K562 (cell line): ENCODE measurements around the gene FTL. TPM values are rescaled to one million over a fixed set of nuclear protein-coding genes. Genes with fewer than 3 reads are reported as not detected.

ENCODE experiments used
- ATAC-seq: fragments of 200-7000 bp; cut with Tn5 transposase; 3 replicates; pipeline ENCODE4 v1.9.1; 2020; ENCODE audit warnings: moderate library complexity
- BruUV-seq: library from RNA; stranded (reverse); fragments of 400-500 nt; replicated peaks from 2 replicates; lab custom pipeline; 2021; lab: Mats Ljungman, UMichigan
- CTCF ChIA-PET: fragments of 300-600 bp; formaldehyde crosslinking; extraction: SDS; loops from one replicate; lab custom pipeline; 2021; ENCODE audit warnings: low intra/inter-chr PET ratio; lab: Yijun Ruan, JAX
- POLR2A ChIA-PET: fragments of 300-600, 350-650 bp; sonication (Branson Sonifier 250); formaldehyde crosslinking; extraction: SDS; loops from one replicate; lab custom pipeline; 2021; ENCODE audit warnings: antibody characterized with exemption, inconsistent platforms; lab: Yijun Ruan, JAX
- DNase-seq, 4 experiments: peaks; one replicate each; pipeline versions ENCODE4 v3.0.0 to v3.0.0-alpha.2; 2011 to 2018; ENCODE audit warnings: low spot score in 3 of 4, mixed read lengths in 3 of 4; ENCODE audit errors: extremely low read depth in 1 of 4
- FAIRE-seq: peaks from 2 replicates; lab custom pipeline; 2011; peaks lifted over from hg19 to GRCh38; lab: Jason Lieb, UNC
- H2AFZ ChIP-seq: 2 replicates; pipeline ENCODE4 v1.6.0; 2011; ENCODE audit warnings: low read depth, low read length, control low read depth, inconsistent platforms
- H3K27ac ChIP-seq: fragments of 200-600 bp; 3 replicates; pipeline ENCODE4 v1.8.0; 2011; ENCODE audit warnings: low read depth, mild to moderate bottlenecking, control low read depth, inconsistent platforms, low read length, moderate library complexity, mixed read lengths; ENCODE audit errors: extremely low read depth
- H3K27me3 ChIP-seq, 2 experiments: fragments of 300-600 bp in 1 of 2; 2 replicates in 1 of 2; 3 replicates in 1 of 2; pipeline versions ENCODE4 v1.6.0 to v1.8.0; 2011; ENCODE audit warnings: inconsistent platforms in 2 of 2, low read length in 2 of 2, mild to moderate bottlenecking in 1 of 2, mixed read lengths in 1 of 2, moderate library complexity in 1 of 2; ENCODE audit not compliant: control insufficient read depth in 2 of 2, insufficient read depth in 2 of 2
- H3K36me3 ChIP-seq: fragments of 300-600 bp; 3 replicates; pipeline ENCODE4 v1.8.0; 2011; ENCODE audit warnings: mild to moderate bottlenecking, low read length, inconsistent platforms; ENCODE audit not compliant: control insufficient read depth, insufficient read depth
- H3K4me1 ChIP-seq, 2 experiments: fragments of 200-600 bp in 1 of 2; replicated peaks in 1 of 2; 2 replicates in 1 of 2; 3 replicates in 1 of 2; pipeline versions ENCODE4 v1.5.1 to v1.8.0; 2011; ENCODE audit warnings: inconsistent platforms in 2 of 2, low read length in 2 of 2, mild to moderate bottlenecking in 1 of 2, mixed read lengths in 1 of 2, moderate library complexity in 1 of 2; ENCODE audit not compliant: control insufficient read depth in 2 of 2, insufficient read depth in 2 of 2
- H3K4me2 ChIP-seq: 2 replicates; pipeline ENCODE4 v1.6.1; 2011; ENCODE audit warnings: low read length, control low read depth, inconsistent platforms, mixed read lengths; ENCODE audit not compliant: insufficient read depth
- H3K4me3 ChIP-seq: fragments of 200-600 bp; sonication (generic), shearing (Covaris generic); 2 replicates; pipeline ENCODE4 v1.5.1; 2016; ENCODE audit warnings: control low read depth, inconsistent platforms
- H3K79me2 ChIP-seq: fragments of 200-600 bp; 3 replicates; pipeline ENCODE4 v1.8.0; 2011; ENCODE audit warnings: low read length, inconsistent platforms; ENCODE audit not compliant: control insufficient read depth, insufficient read depth
- H3K9ac ChIP-seq, 2 experiments: 2 replicates each; pipeline versions ENCODE4 v1.6.0 to v1.6.1; 2011; ENCODE audit warnings: low read depth in 2 of 2, low read length in 2 of 2, control low read depth in 1 of 2, inconsistent platforms in 1 of 2, mild to moderate bottlenecking in 1 of 2, mixed read lengths in 1 of 2; ENCODE audit not compliant: insufficient read depth in 1 of 2
- H3K9me1 ChIP-seq: one replicate; pipeline ENCODE4 v1.6.0; 2011; ENCODE audit warnings: inconsistent platforms, mild to moderate bottlenecking, low read length, moderate library complexity; ENCODE audit not compliant: control insufficient read depth, insufficient read depth
- H3K9me3 ChIP-seq: replicated peaks from 2 replicates; pipeline ENCODE4 v1.5.1; 2011; ENCODE audit warnings: low read depth, low read length, inconsistent platforms; ENCODE audit not compliant: control insufficient read depth, insufficient read depth
- H4K20me1 ChIP-seq: replicated peaks from 2 replicates; pipeline ENCODE4 v1.6.1; 2011; ENCODE audit warnings: low read length, inconsistent platforms, mixed read lengths; ENCODE audit not compliant: control insufficient read depth, insufficient read depth
- BCL6 ChIP-seq: fragments of 250-450 bp; sonication (Bioruptor Pico); IDR thresholded peaks from 2 replicates; pipeline ENCODE4 v1.4.0; 2020
- BMI1 ChIP-seq: fragments of 150-350 bp; IDR thresholded peaks from 2 replicates; pipeline ENCODE4 v1.6.1; 2014; ENCODE audit warnings: low read length
- CHCHD3 ChIP-seq: fragments of 250-450 bp; sonication (Bioruptor Pico); IDR thresholded peaks from 2 replicates; pipeline ENCODE4 v2.1.2; 2022; ENCODE audit warnings: mild to moderate bottlenecking
- FOXA3 ChIP-seq, 2 experiments: fragments of 450-650 bp in 1 of 2; sonication (generic) in 1 of 2; formaldehyde crosslinking; IDR thresholded peaks in 1 of 2; conservative IDR thresholded peaks in 1 of 2; 2 replicates each; pipeline versions ENCODE4 v1.4.0 to v1.8.0; 2020 to 2022; ENCODE audit warnings: mild to moderate bottlenecking in 2 of 2, missing genetic modification reagents in 1 of 2
- KDM2B ChIP-seq: fragments of 250-450 bp; sonication (Bioruptor Pico); IDR thresholded peaks from 2 replicates; pipeline ENCODE4 v1.8.0; 2021; ENCODE audit warnings: mild to moderate bottlenecking, moderate library complexity
- KLF6 ChIP-seq: fragments of 250-450 bp; sonication (Bioruptor Pico); IDR thresholded peaks from 2 replicates; pipeline ENCODE4 v1.4.0; 2020; ENCODE audit warnings: mild to moderate bottlenecking, moderate library complexity, borderline replicate concordance
- MNT ChIP-seq, 2 experiments: fragments of 450-650 bp; conservative IDR thresholded peaks; 2 replicates each; pipeline ENCODE4 v1.6.1; 2017; ENCODE audit warnings: mild to moderate bottlenecking in 2 of 2, moderate library complexity in 2 of 2
- MYNN ChIP-seq, 2 experiments: sonication (generic); formaldehyde crosslinking in 1 of 2; IDR thresholded peaks; 2 replicates each; pipeline versions ENCODE4 v1.5.0 to v1.6.1; 2016 to 2020; ENCODE audit warnings: antibody characterized with exemption in 1 of 2, missing genetic modification reagents in 1 of 2
- POLR2AphosphoS2 ChIP-seq: IDR thresholded peaks from 2 replicates; pipeline ENCODE4 v1.6.1; 2012; ENCODE audit warnings: low read length, improper control_type of control experiment
- POLR2B ChIP-seq: fragments of 450-650 bp; IDR thresholded peaks from 2 replicates; pipeline ENCODE4 v1.6.1; 2018; ENCODE audit warnings: low read depth; ENCODE audit not compliant: partially characterized antibody
- POLR2G ChIP-seq: fragments of 200-400 bp; formaldehyde crosslinking; IDR thresholded peaks from 2 replicates; pipeline ENCODE4 v1.6.1; 2017; ENCODE audit warnings: low read depth, mild to moderate bottlenecking, antibody characterized with exemption, low read length, moderate library complexity
- PRPF4 ChIP-seq: fragments of 200-400 bp; formaldehyde crosslinking; IDR thresholded peaks from one replicate; pipeline ENCODE4 v1.6.1; 2017; ENCODE audit warnings: low read length, low read depth, mild to moderate bottlenecking; ENCODE audit not compliant: insufficient read depth, poor library complexity, severe bottlenecking
- RAD21 ChIP-seq, 2 experiments: fragments of 250-450 bp in 1 of 2; fragments of 450-650 bp in 1 of 2; sonication (Bioruptor Pico) in 1 of 2; formaldehyde crosslinking in 1 of 2; IDR thresholded peaks in 1 of 2; conservative IDR thresholded peaks in 1 of 2; 2 replicates each; pipeline versions ENCODE4 v1.4.0 to v1.8.0; 2020 to 2022; ENCODE audit warnings: mild to moderate bottlenecking in 2 of 2, moderate library complexity in 1 of 2
- RBFOX2 ChIP-seq: fragments of 200-400 bp; formaldehyde crosslinking; IDR thresholded peaks from 2 replicates; pipeline ENCODE4 v1.6.1; 2017; ENCODE audit warnings: low read depth, mild to moderate bottlenecking, low read length, moderate library complexity
- RBM22 ChIP-seq: fragments of 200-400 bp; formaldehyde crosslinking; IDR thresholded peaks from 2 replicates; pipeline ENCODE4 v1.6.1; 2018; ENCODE audit warnings: low read length, low read depth; ENCODE audit not compliant: poor library complexity, severe bottlenecking
- SUPT5H ChIP-seq: fragments of 450-650 bp; IDR thresholded peaks from 2 replicates; pipeline ENCODE4 v1.6.1; 2016
- YBX1 ChIP-seq: fragments of 450-650 bp; IDR thresholded peaks from 2 replicates; pipeline ENCODE4 v1.7.1; 2016; ENCODE audit warnings: mild to moderate bottlenecking
- ZBTB7A ChIP-seq: IDR thresholded peaks from 2 replicates; pipeline ENCODE4 v1.6.1; 2011; ENCODE audit warnings: low read depth, mild to moderate bottlenecking, low read length, moderate library complexity, borderline replicate concordance; ENCODE audit not compliant: control insufficient read depth
- ZNF184 ChIP-seq: sonication (generic); formaldehyde crosslinking; IDR thresholded peaks from 2 replicates; pipeline ENCODE4 v1.5.0; 2020; ENCODE audit warnings: missing genetic modification reagents
- ZNF561 ChIP-seq: fragments of 450-650 bp; formaldehyde crosslinking; conservative IDR thresholded peaks from 2 replicates; pipeline ENCODE4 v1.4.0; 2020; ENCODE audit warnings: mild to moderate bottlenecking, moderate library complexity
- WGBS: fragments of 100-300 bp; shearing (Covaris generic); methylation state at CpG from one replicate; pipeline ENCODE4 v1.1.6; 2016; ENCODE audit warnings: low coverage, mixed read lengths; ENCODE audit not compliant: insufficient coverage; ENCODE audit errors: missing lambda C conversion rate; 5-methylcytosine and 5-hydroxymethylcytosine counted together
- in situ Hi-C: fragments of 300-500 bp; cut with MboI; formaldehyde crosslinking; loops from 4 replicates; pipeline ENCODE4 v1.15.0; 2018; ENCODE audit warnings: inconsistent platforms, mixed read lengths
- intact Hi-C: fragments of 100-400 bp; cut with micrococcal nuclease; formaldehyde crosslinking; loops from 2 replicates; pipeline ENCODE4 v1.14.2; 2022
- polyA plus RNA-seq, 8 experiments: library from polyadenylated mRNA; depleted of rRNA in 4 of 8; stranded (reverse) in 5 of 8; unstranded in 3 of 8; fragments of >200 nt; fragmentation: Nextera tagmentation in 2 of 8; fragmentation: Illumina TruSeq in 1 of 8; extraction: Ambion mirVana in 2 of 8; extraction: Trizol in 1 of 8; gene quantifications; 2 replicates each; pipeline versions ENCODE4 v1.2.1 to v1.2.3, GENCODE V29; 2011 to 2014; ENCODE audit warnings: inconsistent platforms in 1 of 8, missing spikeins in 1 of 8
- total RNA-seq, 7 experiments: library from RNA; depleted of rRNA in 6 of 7; stranded (reverse); fragments of >200 nt in 6 of 7; fragmentation: Illumina TruSeq in 2 of 7; extraction: Trizol in 2 of 7; gene quantifications; 2 replicates each; pipeline versions ENCODE4 v1.2.1 to v1.2.3, GENCODE V29; 2011 to 2021; ENCODE audit warnings: low replicate concordance in 1 of 7

FTL gene
- total and polyA plus RNA-seq, 9 of the 15 experiments (the other 6 are each of a cell fraction or from before 2014, with no cell fraction given) = 1,231 to 27,415 (median 3,965) TPM

GRCh38 chr19:48921721-48922500 lies 43.2 kb upstream of the FTL start:
- WGBS = 100% methylated on average over 6 of the region's 12 CpGs
- BruUV-seq = no TSS peak
- H3K4me2 ChIP-seq = no peak overlapping the region
- ChIA-PET POLR2A (interaction anchor here (0.7 to 3.5 kb wide), 5 partner anchors 11 to 49 kb away, joined by 3 to 19 read pairs (median 8); partner anchors contain the start of gene DHDH), CTCF (no interaction called here)
- H3K27ac ChIP-seq = no peak overlapping the region
- H3K36me3 ChIP-seq = peaks cover 56% of the 10 kb centered on the region; the same call in 2 of the 3 replicates
- H3K9me1 ChIP-seq = no peaks in the 10 kb centered on the region
- ATAC-seq (no peak), FAIRE-seq (no peak), DNase-seq (no peak)
- no peak overlapping the region for H2AFZ ChIP-seq
- H3K4me3 ChIP-seq = no peak overlapping the region
- H3K27me3 ChIP-seq = no peaks in the 10 kb centered on the region
- H3K4me1 ChIP-seq = peaks cover 7 to 13% of the 10 kb centered on the region in 2 experiments; a peak in 4 of 5 replicates
- 0 out of 4 replicates have a peak overlapping the region, but pooled peaks of 1 of the 2 experiments have one; percentile 5 for H3K9ac ChIP-seq
- intact Hi-C loops (no loop called here), in situ Hi-C loops (no loop called here)
- no peaks in the 10 kb centered on the region for H3K79me2 ChIP-seq
- no peaks in the 10 kb centered on the region for H4K20me1 ChIP-seq
- no peaks in the 10 kb centered on the region for H3K9me3 ChIP-seq
- TF ChIP-seq POLR2B = peak; percentile 54
- TF ChIP-seq POLR2AphosphoS2 = no peak
- TF ChIP-seq RBM22 = peak; percentile 58
- TF ChIP-seq POLR2G = peak; percentile 65
- TF ChIP-seq ZNF561 = no peak
- no peak for TF ChIP-seq BCL6 (CRISPR knock-in tag)
- TF ChIP-seq MNT (conservative IDR thresholded peaks at IDR 0.05) = no peak
- 0 out of 2 replicates have a peak, but pooled peaks have one; percentile 16 for TF ChIP-seq MYNN (IDR thresholded peaks at IDR 0.05)
- TF ChIP-seq MYNN (CRISPR knock-in tag; IDR thresholded peaks at IDR 0.05) = no peak
- TF ChIP-seq ZNF184 (CRISPR knock-in tag) = no peak
- no peak for TF ChIP-seq BMI1
- no peak for TF ChIP-seq FOXA3 (CRISPR knock-in tag; conservative IDR thresholded peaks at IDR 0.05 in 1 of 2, IDR thresholded peaks at IDR 0.05 in 1 of 2)
- TF ChIP-seq RAD21 (CRISPR knock-in tag; conservative IDR thresholded peaks at IDR 0.05 in 1 of 2, IDR thresholded peaks at IDR 0.05 in 1 of 2) = no peak
- no peak for TF ChIP-seq CHCHD3 (CRISPR knock-in tag)
- TF ChIP-seq SUPT5H = 0 out of 2 replicates have a peak, but pooled peaks have one; percentile 43
- no peak for TF ChIP-seq KLF6 (CRISPR knock-in tag)
- no peak for TF ChIP-seq KDM2B
- no peak for TF ChIP-seq YBX1
- 0 out of 2 replicates have a peak, but pooled peaks have one; percentile 45 for TF ChIP-seq RBFOX2
- TF ChIP-seq PRPF4 = no peak
- TF ChIP-seq ZBTB7A = peak; percentile 31; the same call in 1 of the 2 replicates
